Measurements from ENCODE around the gene ART4.

The ART4 gene

DNA sequence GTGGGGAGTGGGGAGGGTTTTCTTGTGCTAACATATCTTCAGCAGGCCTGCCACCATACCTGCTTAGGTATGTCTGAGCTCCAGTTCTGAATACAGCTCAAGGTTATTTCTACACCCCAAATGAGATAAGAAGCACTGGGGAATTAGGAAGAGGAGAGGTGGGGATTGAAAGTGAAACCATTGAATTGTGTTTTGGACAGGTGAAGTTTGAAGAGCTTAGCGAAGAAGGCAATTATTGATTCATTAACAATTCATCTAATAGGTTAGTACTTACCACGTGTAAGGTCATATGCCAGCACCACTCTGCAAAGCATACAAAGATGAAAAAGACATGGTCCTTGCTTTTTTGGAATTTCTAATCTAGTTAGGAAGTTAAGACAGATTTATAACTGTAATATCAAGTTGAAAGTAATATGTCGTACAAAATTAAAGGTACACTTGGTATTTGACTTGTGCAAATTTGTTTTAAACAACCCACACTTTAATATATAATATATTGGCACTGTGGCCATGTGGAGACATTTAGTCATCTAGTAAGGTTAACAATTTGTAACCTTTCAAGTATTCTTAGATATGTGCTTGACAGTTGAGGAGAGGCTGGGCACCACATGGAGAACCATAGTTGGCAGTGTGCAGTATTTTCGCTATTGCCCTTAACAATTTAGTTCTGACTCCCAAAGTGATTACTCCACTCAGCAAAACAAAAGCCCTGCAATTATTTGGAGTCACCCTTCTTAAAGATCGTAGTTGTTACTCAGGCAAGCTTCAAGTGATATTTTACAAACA lies 33.0 kb downstream of the ART4 start:
- DNase-seq = no peak

DNA sequence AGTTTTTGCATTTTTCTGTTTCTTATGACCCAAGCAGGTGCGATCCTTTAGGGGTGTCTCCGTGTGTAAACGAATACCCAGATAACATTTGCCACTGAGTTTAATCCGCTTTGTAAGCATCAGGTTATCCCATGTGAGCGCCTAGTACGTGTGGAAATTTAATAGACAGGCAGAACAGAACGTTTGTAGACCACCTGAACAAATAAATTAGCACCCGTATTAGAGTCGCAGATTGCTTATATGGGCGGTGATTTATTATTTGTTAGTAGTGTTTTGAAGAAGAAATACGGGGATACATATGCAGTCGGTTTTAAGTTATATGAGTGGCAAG lies 39.5 kb downstream of the ART4 start:
- no peak for DNase-seq

DNA sequence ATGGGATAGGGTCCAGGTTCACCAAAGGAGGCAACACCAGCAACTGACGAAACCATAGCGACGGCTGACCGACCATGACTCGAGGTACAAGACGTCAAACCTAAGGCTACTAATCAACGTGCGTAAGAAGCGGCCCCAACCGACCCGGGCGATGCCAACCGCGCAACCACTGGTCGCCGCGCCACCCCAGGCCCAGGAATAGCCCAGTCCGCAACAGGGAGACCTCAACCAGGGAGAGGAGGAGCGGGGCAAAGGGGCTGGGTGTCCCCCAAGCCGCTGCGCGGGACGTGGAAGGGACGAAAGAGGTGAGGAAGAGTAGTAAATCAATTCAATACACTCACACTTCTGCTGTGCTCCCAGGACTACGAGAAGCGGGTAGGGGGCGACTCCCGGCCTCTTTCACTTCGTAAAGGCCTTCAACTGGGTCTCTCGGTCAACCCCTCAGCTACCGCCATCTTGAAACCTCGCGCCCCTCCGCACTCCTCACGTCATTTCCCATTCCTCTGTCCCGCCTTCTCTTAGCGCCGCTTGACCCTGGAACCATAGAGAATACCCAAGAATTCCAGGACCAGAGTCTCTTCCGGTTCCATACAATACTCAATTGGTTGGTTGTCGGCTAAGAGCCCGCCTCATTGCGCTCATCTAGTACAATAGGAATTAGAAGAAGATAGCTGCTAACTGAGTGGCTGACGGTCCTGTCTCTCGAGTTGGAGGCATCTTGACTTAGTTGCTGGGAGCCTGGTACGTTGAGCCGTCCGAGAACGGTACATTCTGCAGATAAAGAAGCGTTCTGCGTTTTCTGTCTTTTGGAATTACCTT lies 40.1 kb downstream of the ART4 start, which contains the start of the genes C12orf60 and WBP11:
Gene C12orf60, plus strand, starts transcription at position 660 of the 819 bp plus-strand sequence. CDS start 19,266 bp downstream, outside the sequence.
Gene WBP11, minus strand, starts transcription at position 468 of the 819 bp plus-strand sequence. CDS start 2,095 bp downstream, outside the sequence.
- peak; percentile 98 to 100 for DNase-seq

DNA sequence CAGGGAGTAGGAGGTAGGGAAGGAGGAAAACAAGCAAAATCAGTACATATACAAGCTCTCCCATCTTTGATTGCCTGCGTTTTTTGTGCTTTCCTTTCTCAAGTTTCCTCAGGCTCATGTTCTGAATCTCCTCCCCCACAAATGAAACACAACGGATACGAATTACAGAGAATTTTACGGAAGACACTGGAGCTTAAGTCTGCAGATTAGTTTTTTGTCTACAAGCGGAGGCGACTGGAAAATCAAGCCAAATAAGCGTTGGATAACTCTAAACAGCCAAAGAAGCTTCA lies 40.7 kb downstream of the ART4 start:
- no peak for DNase-seq

DNA sequence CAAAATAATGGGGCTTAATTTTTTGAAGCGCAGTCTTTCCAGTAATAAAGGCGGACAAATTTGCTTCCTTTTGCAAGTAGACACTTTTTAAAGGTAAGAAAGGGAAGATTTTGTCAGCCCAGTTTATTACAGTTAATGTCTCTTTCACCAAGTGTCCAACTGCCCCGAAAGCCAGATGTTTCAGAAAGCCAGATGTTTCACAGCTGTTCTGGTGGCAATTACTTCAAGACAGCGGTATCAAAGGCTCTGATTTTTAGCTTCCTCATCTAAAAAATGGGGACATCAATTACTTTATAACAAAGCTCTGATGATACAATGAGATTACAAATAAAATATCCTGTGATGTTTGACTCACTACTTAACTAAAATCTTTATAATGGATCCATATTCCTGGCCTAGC lies 41.1 kb downstream of the ART4 start:
- DNase-seq = no peak

DNA sequence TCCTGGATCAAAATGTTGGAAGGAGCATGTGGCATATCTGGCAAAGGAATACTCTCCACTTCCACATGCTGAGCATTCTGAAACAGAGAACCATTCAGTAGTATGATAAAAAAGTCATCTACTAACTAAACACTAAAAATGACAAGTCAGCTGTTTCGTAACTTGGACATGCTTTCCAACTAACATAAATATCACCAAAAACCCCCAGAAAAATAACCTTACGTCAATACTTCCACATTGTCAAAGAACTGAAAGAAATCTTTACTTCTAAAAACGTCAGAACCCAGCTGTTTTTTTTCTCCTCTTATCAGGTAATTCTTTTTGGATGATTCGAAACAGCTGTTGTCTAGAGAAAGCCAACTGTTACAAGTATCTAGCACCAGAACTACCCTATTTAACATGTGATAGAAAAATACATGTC lies 48.3 kb downstream of the ART4 start:
- no peak for DNase-seq

DNA sequence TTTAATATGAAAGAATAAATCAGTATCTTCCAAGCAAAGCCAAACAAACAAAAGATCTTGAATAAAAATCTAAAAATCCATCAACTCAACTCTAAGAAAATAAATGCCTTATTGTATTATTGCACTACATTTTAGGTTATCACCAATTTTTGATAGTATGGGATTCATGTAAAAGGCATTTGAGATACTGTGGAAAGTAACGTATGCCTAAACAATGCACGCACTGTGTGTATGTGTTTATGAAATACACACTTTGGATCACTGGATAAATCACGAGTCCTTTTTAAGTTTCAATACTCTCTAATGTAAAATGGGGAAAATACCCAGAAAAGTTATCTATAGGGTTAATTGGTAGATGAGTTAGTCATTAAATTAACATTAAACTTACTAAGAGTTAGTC lies 57.8 kb downstream of the ART4 start:
- DNase-seq = no peak

DNA sequence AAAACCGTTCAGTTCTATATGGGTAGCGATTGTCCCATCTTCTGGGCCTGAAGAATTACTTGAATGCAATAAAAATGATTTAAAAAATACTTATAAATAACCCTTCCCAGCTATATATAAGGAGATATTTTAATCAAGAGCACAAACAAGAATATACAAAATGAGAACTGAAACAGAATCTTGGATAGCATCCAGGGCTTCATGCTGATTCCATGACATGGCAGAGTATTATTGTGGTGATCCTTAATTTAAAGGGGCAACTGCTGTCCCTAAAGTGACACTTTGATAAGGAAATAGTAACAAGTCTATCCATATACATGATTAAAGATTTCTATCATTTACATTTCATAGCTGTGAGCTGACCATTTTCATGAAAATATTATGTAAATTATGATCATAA lies 58.9 kb downstream of the ART4 start:
- DNase-seq = no peak

DNA sequence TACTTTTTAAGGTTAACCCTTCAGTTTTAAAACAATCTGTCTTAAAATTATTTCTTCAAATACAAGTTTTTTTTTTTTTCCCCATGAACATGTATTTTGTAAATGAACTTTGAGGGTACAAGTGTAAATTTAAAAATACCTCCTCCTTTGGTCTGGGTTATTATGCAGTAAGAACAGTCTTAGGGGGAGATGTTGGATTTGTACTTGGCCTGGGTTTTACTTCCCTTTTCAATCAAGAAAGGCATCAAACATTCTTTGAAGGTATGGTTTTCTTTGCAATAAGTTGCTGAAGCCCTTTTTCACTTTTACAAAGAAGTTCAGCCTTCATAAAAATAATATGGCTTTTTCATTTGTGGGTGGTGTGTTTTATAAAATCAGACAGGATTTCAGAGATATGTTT lies 60.6 kb downstream of the ART4 start:
- no peak for DNase-seq

DNA sequence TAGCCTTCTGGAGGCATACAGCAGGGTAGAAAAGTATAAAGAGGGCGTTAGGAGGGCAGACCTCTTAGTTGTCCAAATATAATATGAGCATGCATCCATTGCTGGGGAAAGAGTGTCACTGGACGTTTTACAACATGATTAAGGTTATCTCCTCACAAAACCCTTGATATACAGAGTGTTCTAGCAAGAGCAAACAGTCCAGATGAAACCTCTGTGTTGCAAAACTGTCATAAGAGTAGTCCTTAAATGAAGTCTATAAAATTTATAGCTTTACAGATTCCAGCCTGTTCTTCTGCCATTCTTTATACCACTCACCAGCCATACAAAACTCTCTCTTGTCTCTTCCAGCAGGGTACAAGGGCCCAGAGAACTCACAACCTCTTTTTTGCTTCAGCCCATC lies 61.8 kb downstream of the ART4 start:
- no peak for DNase-seq

DNA sequence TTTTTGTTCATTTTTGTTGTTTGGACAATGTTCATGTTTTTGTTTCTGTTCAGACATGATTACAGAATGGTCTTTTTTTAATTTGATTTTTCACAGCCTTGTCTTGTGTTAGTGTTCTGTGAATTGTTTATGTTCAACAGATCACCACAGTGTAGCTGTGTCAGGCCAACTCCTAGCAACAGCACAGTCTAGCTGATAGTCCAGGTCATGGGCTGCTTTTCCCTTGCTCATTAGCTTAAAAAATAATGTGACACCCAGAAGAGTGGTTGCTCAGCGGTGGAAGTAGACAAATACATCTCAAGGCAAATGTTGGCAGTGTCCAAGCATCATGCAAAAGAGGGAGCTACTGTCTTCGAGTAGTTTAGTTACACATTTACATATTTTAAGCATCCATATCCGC lies 62.5 kb downstream of the ART4 start:
- no peak for DNase-seq

DNA sequence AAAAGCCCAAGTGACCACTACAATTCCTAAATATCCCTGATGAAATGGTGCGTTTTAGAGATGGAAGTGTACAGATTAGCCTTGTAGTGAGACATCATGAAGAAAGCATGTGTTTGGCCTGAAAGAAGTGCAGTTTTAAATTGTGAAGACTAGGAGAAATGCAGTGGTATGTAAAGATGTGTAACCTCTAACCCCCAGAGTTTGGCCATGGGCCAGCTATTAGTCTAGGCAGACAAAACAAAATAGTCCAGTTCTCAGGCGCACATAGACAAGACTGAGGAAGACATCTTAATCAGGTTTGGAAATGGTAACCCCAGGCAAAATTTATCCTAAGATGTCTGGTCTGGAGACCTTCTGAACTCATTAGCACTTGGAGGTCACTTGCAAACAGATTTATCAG lies 63.5 kb downstream of the ART4 start:
- DNase-seq = no peak

DNA sequence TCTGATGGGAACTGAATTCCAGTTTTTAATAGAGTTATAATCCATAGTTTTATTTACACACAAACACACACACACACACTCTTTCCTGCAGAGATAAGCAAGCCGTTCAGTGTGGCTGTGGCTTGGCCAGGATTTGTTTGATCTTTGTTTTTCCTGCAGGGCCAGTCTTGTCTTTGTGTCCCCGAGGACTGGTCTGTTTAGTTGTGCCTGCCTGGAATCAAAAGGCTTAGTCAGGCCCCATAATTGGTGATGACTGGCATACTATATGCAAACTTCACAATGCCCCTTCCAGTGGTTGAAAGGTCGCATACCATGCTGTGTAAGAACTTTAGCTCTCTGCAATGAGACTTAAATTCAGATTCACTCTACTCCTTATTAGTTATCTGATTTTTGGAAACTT lies 66.1 kb downstream of the ART4 start:
- no peak for DNase-seq

DNA sequence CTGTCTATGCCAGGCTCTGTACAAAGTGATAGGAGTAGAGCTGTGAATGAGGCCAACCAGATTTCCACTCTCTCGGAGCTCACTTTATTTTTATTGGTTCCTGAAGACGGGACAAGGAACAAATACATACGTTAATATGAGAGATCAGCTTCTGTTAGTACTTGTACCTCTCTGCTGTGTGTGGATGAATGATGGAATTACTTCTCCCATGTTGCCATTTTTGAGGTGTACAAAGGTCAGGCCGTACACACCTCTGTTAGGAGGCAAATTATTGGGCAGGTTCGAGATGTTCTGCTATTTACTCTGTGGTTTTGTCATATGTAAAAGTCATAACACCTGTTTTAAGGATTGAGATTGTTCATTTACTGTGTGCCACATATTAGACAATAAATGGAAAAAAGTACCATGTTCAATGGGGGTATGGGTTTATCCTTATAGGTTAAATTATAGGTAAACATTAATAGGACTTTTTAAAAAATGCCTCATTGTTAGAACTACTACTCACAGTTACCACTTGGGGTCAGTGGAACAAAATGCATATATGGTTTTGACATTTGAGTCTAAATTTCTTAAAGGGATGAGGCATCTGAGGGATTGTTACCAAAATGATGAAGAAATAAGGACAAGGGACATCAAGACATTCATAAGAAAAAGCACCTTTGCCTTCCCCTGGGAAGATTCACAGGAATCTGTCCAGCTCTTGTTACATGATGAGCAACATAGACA lies 66.9 kb downstream of the ART4 start:
- peak in 1 of 2 experiments; percentile 40 for DNase-seq

DNA sequence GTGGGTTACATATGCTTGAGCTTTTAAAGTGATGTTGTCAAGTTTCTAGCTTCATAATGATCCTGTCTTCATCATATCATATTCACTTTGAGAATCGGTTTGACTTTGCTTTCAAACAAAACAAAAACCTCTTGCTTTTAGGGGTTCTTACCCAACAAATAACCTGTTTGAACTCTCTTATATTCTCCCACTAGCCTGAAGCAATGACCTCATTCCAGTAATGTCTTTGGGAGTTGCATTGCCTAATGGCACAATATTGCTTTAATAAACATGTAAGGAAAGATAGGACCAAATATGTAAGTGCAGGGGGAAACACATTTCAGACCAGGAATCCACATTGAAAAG lies 67.7 kb downstream of the ART4 start:
- DNase-seq = peak in 1 of 2 experiments; percentile 55
